Gastrocnemius medialis (tissue), 4 donors: ENCODE measurements around the gene SNPH. TPM values are rescaled to one million over a fixed set of nuclear protein-coding genes. Genes with fewer than 3 reads are reported as not detected.
A peak's percentile ranks its signal among the peaks of the same experiment; 100 is the strongest.

ENCODE experiments used
- ATAC-seq, 2 donors: fragments of 150-250 bp; one replicate each; pipeline ENCODE4 v1.9.1; 2016
- DNase-seq, 2 donors: peaks; one replicate each; pipeline ENCODE4 v3.0.0-alpha.2; 2019
- H3K27ac ChIP-seq, 4 donors: fragments of 200-600 bp; sonication (generic); 1 replicate in 1 of 4; 2 replicates in 3 of 4; pipeline ENCODE4 v1.5.1; 2016 to 2018; ENCODE audit warnings: mild to moderate bottlenecking in 2 of 4, moderate library complexity in 1 of 4
- H3K27me3 ChIP-seq, 3 donors: fragments of 200-600 bp; sonication (generic) in 2 of 3; 1 replicate in 1 of 3; 2 replicates in 2 of 3; pipeline versions ENCODE4 v1.5.1 to v1.6.0; 2016 to 2019; ENCODE audit warnings: mild to moderate bottlenecking in 1 of 3, moderate library complexity in 1 of 3
- H3K36me3 ChIP-seq, 2 donors: fragments of 200-600 bp; sonication (generic) in 1 of 2; one replicate each; pipeline ENCODE4 v1.5.1; 2017 to 2018
- H3K4me1 ChIP-seq, 2 donors: fragments of 200-600 bp; sonication (generic) in 1 of 2; one replicate each; pipeline ENCODE4 v1.5.1; 2016 to 2017; ENCODE audit warnings: mild to moderate bottlenecking in 2 of 2
- H3K4me3 ChIP-seq, 4 donors: fragments of 200-600 bp; sonication (generic) in 3 of 4; 1 replicate in 1 of 4; 2 replicates in 3 of 4; pipeline ENCODE4 v1.5.1; 2016 to 2019; ENCODE audit warnings: mild to moderate bottlenecking in 2 of 4
- H3K9me3 ChIP-seq, 3 donors: fragments of 200-600 bp; sonication (generic) in 2 of 3; 1 replicate in 1 of 3; 2 replicates in 2 of 3; pipeline ENCODE4 v1.5.1; 2016 to 2019
- CTCF ChIP-seq, 5 experiments: fragments of 450-650 bp in 3 of 5; fragments of 200-600 bp in 2 of 5; sonication (generic) in 2 of 5; IDR thresholded peaks in 4 of 5; conservative IDR thresholded peaks in 1 of 5; 1 replicate in 4 of 5; 2 replicates in 1 of 5; pipeline ENCODE4 v1.5.1; 2016 to 2019; ENCODE audit warnings: antibody characterized with exemption in 5 of 5, mild to moderate bottlenecking in 3 of 5, moderate library complexity in 3 of 5
- POLR2A ChIP-seq, 2 donors: fragments of 450-650 bp; IDR thresholded peaks; one replicate each; pipeline ENCODE4 v1.6.1; 2017; ENCODE audit warnings: antibody characterized with exemption in 2 of 2, mild to moderate bottlenecking in 2 of 2, moderate library complexity in 2 of 2
- in situ Hi-C, 4 donors: fragments of 200-750 bp; cut with MboI; loops; one replicate each; pipeline versions ENCODE4 v1.15.0 to v1.8.0; 2017; ENCODE audit warnings: low sequenced_read_pairs in 4 of 4
- intact Hi-C: fragments of 100-400 bp; cut with DNase I; formaldehyde crosslinking; loops from one replicate; pipeline ENCODE4 v1.15.1; 2023; ENCODE audit warnings: low total_unique reads
- total RNA-seq, 4 donors: library from RNA; depleted of rRNA; stranded (reverse); fragments of >200 nt; gene quantifications; one replicate each; pipeline versions ENCODE4 v1.1.0 to v1.2.3, GENCODE V29; 2016

Gene SNPH
- total RNA-seq, 4 donors from 2014 or later, result 3.1 to 27.4 (median 15.9) TPM

GRCh38 chr20:1310071-1310470 lies 44.0 kb downstream of the SNPH start:
- intact Hi-C loops, result no loop called here
- in situ Hi-C loops, result loop anchor here in 3 of 4 donors (5.0 to 10.0 kb wide), 2 partner anchors 125 to 127 kb away; no protein-coding TSS in a partner anchor
- peaks cover 0 to 10% of the 10 kb centered on the region in 2 donors for H3K4me1 ChIP-seq

GRCh38 chr20:1310506-1311190 lies 44.6 kb downstream of the SNPH start:
- in situ Hi-C loops, result loop anchor here in 3 of 4 donors (5.0 to 10.0 kb wide), 2 partner anchors 124 to 127 kb away; no protein-coding TSS in a partner anchor
- no peak for DNase-seq
- no peaks in the 10 kb centered on the region for H3K9me3 ChIP-seq
- no peaks in the 10 kb centered on the region for H3K27me3 ChIP-seq
- no peak overlapping the region for H3K27ac ChIP-seq
- intact Hi-C loops, result no loop called here
- peaks cover 0 to 10% of the 10 kb centered on the region in 2 donors for H3K4me1 ChIP-seq
- H3K36me3 ChIP-seq, result no peaks in the 10 kb centered on the region
- H3K4me3 ChIP-seq, result no peak overlapping the region
- no peak for ATAC-seq
- no peak for TF ChIP-seq POLR2A (IDR thresholded peaks at IDR 0.05)
- TF ChIP-seq CTCF (IDR thresholded peaks at IDR 0.05 in 4 of 5, conservative IDR thresholded peaks at IDR 0.05 in 1 of 5), result no peak

More at GRCh38 chr20:1310071-1310470, 44.0 kb downstream of the SNPH start:
- Histone ChIP-seq H3K4me3 (no peak overlapping the region), H3K27ac (no peak overlapping the region), H3K9me3 (no peaks in the 10 kb centered on the region), H3K36me3 (no peaks in the 10 kb centered on the region), H3K27me3 (no peaks in the 10 kb centered on the region)
- ATAC-seq (no peak), DNase-seq (no peak)
- TF ChIP-seq CTCF (IDR thresholded peaks at IDR 0.05 in 4 of 5, conservative IDR thresholded peaks at IDR 0.05 in 1 of 5), result no peak
- TF ChIP-seq POLR2A (IDR thresholded peaks at IDR 0.05), result no peak

GRCh38 chr20:1312308-1312707 lies 46.2 kb downstream of the SNPH start:
- no peaks in the 10 kb centered on the region for H3K27me3 ChIP-seq
- no peak overlapping the region for H3K4me3 ChIP-seq
- no peaks in the 10 kb centered on the region for H3K36me3 ChIP-seq
- ATAC-seq (no peak), DNase-seq (no peak)
- intact Hi-C loops, result no loop called here
- no peak for TF ChIP-seq POLR2A (IDR thresholded peaks at IDR 0.05)
- no peak for TF ChIP-seq CTCF (IDR thresholded peaks at IDR 0.05 in 4 of 5, conservative IDR thresholded peaks at IDR 0.05 in 1 of 5)
- H3K4me1 ChIP-seq, result peaks cover 0 to 10% of the 10 kb centered on the region in 2 donors
- in situ Hi-C loops, result loop anchor here in 3 of 4 donors (5.0 to 10.0 kb wide), 2 partner anchors 122 to 125 kb away; no protein-coding TSS in a partner anchor
- H3K9me3 ChIP-seq, result no peaks in the 10 kb centered on the region
- no peak overlapping the region for H3K27ac ChIP-seq

DNA sequence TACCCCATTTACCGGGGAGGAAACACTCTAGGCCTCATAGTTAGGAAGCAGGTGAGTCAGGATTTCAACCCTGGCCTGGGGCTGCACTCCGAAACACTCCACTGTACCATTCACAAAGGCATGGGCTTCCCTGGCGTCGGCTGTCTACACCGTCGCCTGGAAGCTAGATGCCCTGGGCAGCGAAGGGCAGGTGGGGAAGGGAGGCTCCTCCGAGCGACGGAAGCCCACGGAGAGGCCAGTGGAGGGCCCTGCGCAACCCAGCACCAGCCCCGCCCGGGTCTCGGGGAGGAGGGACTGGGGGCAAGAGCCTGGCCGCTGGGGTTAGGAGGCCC lies 46.8 kb downstream of the SNPH start:
- in situ Hi-C loops, result loop anchor here in 3 of 4 donors (5.0 to 10.0 kb wide), 2 partner anchors 122 to 124 kb away; no protein-coding TSS in a partner anchor

GRCh38 chr20:1313236-1313964 lies 47.3 kb downstream of the SNPH start:
- peak; percentile 85 to 93 for ATAC-seq
- no peak for TF ChIP-seq POLR2A (IDR thresholded peaks at IDR 0.05)
- peak; percentile 94 to 99 (median 97) for TF ChIP-seq CTCF (IDR thresholded peaks at IDR 0.05 in 4 of 5, conservative IDR thresholded peaks at IDR 0.05 in 1 of 5)
- peak; percentile 52 to 61 for DNase-seq
- no peak overlapping the region for H3K27ac ChIP-seq
- peak overlapping the region in 3 of 4 donors; percentile 23 to 37 (median 32) for H3K4me3 ChIP-seq
- peaks cover 0 to 10% of the 10 kb centered on the region in 2 donors for H3K4me1 ChIP-seq
- intact Hi-C loops, result loop anchor here (1.0 kb wide), 3 partner anchors 80 to 153 kb away; partner anchors contain the start of genes FKBP1A and NSFL1C
- no peaks in the 10 kb centered on the region for H3K9me3 ChIP-seq
- H3K36me3 ChIP-seq, result no peaks in the 10 kb centered on the region
- in situ Hi-C loops, result loop anchor here in 3 of 4 donors (5.0 to 10.0 kb wide), 2 partner anchors 121 to 124 kb away; no protein-coding TSS in a partner anchor
- no peaks in the 10 kb centered on the region for H3K27me3 ChIP-seq

More for the DNA sequence above, 46.8 kb downstream of the SNPH start:
- Histone ChIP-seq H3K27ac (no peak overlapping the region), H3K4me3 (no peak overlapping the region), H3K36me3 (no peaks in the 10 kb centered on the region), H3K9me3 (no peaks in the 10 kb centered on the region), H3K27me3 (no peaks in the 10 kb centered on the region), H3K4me1 (peaks cover 0 to 10% of the 10 kb centered on the region in 2 donors)
- no peak for TF ChIP-seq POLR2A (IDR thresholded peaks at IDR 0.05)
- ATAC-seq (no peak), DNase-seq (no peak)
- intact Hi-C loops, result loop anchor here (1.0 kb wide), 3 partner anchors 80 to 153 kb away; partner anchors contain the start of genes FKBP1A and NSFL1C
